ENCODE data around the gene CASK.

- TF ChIP-seq POLR2A (IDR thresholded peaks at IDR 0.05) (no peak), CTCF (IDR thresholded peaks at IDR 0.05) (no peak), EP300 (IDR thresholded peaks at IDR 0.05) (no peak)
These were observed 8.2 kb upstream of the CASK start for GRCh38 chrX:41931591-41931990.

All from tibial nerve (tissue), 4 donors.